SK-N-SH (cell line): ENCODE data around the gene CPEB2. TPM values are rescaled to one million over a fixed set of nuclear protein-coding genes. Genes with fewer than 3 reads are reported as not detected.
A peak's percentile ranks its signal among the peaks of the same experiment; 100 is the strongest.

Source experiments
- CTCF ChIA-PET: fragments of 300-600, 350-600 bp; formaldehyde crosslinking; extraction: SDS; loops from one replicate; lab custom pipeline; 2021; lab: Yijun Ruan, JAX
- POLR2A ChIA-PET: fragments of 350-600 bp; sonication (Branson Sonifier 250); formaldehyde crosslinking; extraction: SDS; loops from one replicate; lab custom pipeline; 2020; ENCODE audit warnings: antibody characterized with exemption, inconsistent platforms; lab: Yijun Ruan, JAX
- DNase-seq: peaks from one replicate; pipeline ENCODE4 v3.0.0; 2012
- H2AFZ ChIP-seq: fragments of 200-600 bp; sonication (generic); 2 replicates; pipeline ENCODE4 v1.8.1; 2016; ENCODE audit warnings: antibody characterized with exemption, mild to moderate bottlenecking, low read depth
- H3F3A ChIP-seq: fragments of 200-600 bp; sonication (generic); replicated peaks from 2 replicates; pipeline ENCODE3; 2016; ENCODE audit warnings: antibody characterized with exemption, mild to moderate bottlenecking; ENCODE audit not compliant: insufficient read depth
- H3K27ac ChIP-seq, 2 experiments: fragments of 200-500 bp in 1 of 2; fragments of 200-600 bp in 1 of 2; sonication (Bioruptor generic) in 1 of 2; sonication (generic), shearing (Covaris generic) in 1 of 2; 2 replicates each; pipeline versions ENCODE4 v1.5.1 to v1.6.1; 2014 to 2016; ENCODE audit warnings: low read depth in 2 of 2, inconsistent platforms in 1 of 2, low read length in 1 of 2, mild to moderate bottlenecking in 1 of 2, mixed read lengths in 1 of 2
- H3K27me3 ChIP-seq: fragments of 200-600 bp; sonication (generic), shearing (Covaris generic); 2 replicates; pipeline ENCODE4 v1.6.1; 2016; ENCODE audit warnings: mixed run types; ENCODE audit not compliant: insufficient read depth
- H3K36me3 ChIP-seq, 2 experiments: fragments of 200-500 bp in 1 of 2; fragments of 200-600 bp in 1 of 2; sonication (Bioruptor generic) in 1 of 2; sonication (generic) in 1 of 2; replicated peaks in 1 of 2; 2 replicates each; pipeline versions ENCODE3 to v1.5.1; 2014 to 2016; ENCODE audit warnings: low read length in 1 of 2, mild to moderate bottlenecking in 1 of 2; ENCODE audit not compliant: insufficient read depth in 2 of 2, control insufficient read depth in 1 of 2
- H3K4me1 ChIP-seq, 2 experiments: fragments of 200-500 bp in 1 of 2; fragments of 200-600 bp in 1 of 2; sonication (Bioruptor generic) in 1 of 2; sonication (generic), shearing (Covaris generic) in 1 of 2; 2 replicates each; pipeline versions ENCODE4 v1.5.1 to v1.6.1; 2014 to 2016; ENCODE audit warnings: low read depth in 1 of 2, low read length in 1 of 2, mixed run types in 1 of 2; ENCODE audit not compliant: insufficient read depth in 2 of 2, control insufficient read depth in 1 of 2
- H3K4me2 ChIP-seq: fragments of 200-600 bp; sonication (generic), shearing (Covaris generic); 2 replicates; pipeline ENCODE4 v1.6.1; 2017; ENCODE audit warnings: mixed run types
- H3K4me3 ChIP-seq, 2 experiments: fragments of 200-500 bp in 1 of 2; fragments of 200-600 bp in 1 of 2; sonication (Bioruptor generic) in 1 of 2; sonication (generic), shearing (Covaris generic) in 1 of 2; 2 replicates each; pipeline versions ENCODE4 v1.5.1 to v1.8.1; 2014 to 2016; ENCODE audit warnings: low read depth in 2 of 2, inconsistent platforms in 1 of 2, low read length in 1 of 2, mild to moderate bottlenecking in 1 of 2, mixed read lengths in 1 of 2, moderate library complexity in 1 of 2
- H3K79me2 ChIP-seq: fragments of 200-600 bp; sonication (generic); 2 replicates; pipeline ENCODE4 v1.8.1; 2017; ENCODE audit warnings: mild to moderate bottlenecking; ENCODE audit not compliant: insufficient read depth
- H3K9ac ChIP-seq: fragments of 200-600 bp; sonication (generic); 2 replicates; pipeline ENCODE4 v1.6.1; 2017; ENCODE audit warnings: mixed run types
- H3K9me2 ChIP-seq: fragments of 200-600 bp; sonication (generic); 2 replicates; pipeline ENCODE4 v1.6.1; 2017; ENCODE audit warnings: mixed run types
- H3K9me3 ChIP-seq: fragments of 200-600 bp; sonication (generic); 2 replicates; pipeline ENCODE4 v1.6.1; 2017; ENCODE audit warnings: mixed run types, mild to moderate bottlenecking, moderate library complexity
- H4K20me1 ChIP-seq: fragments of 200-600 bp; sonication (generic); 2 replicates; pipeline ENCODE4 v1.6.1; 2017; ENCODE audit warnings: mild to moderate bottlenecking, mixed run types; ENCODE audit not compliant: insufficient read depth
- CHD2 ChIP-seq: fragments of 150-350 bp; IDR thresholded peaks from 2 replicates; pipeline ENCODE4 v1.6.1; 2018; ENCODE audit warnings: low read length; ENCODE audit not compliant: partially characterized antibody
- ELF1 ChIP-seq: IDR thresholded peaks from 2 replicates; pipeline ENCODE4 v1.4.0; 2012
- EP300 ChIP-seq, 2 experiments: IDR thresholded peaks; 2 replicates each; pipeline versions ENCODE4 v1.4.0 to v1.6.1; 2012; ENCODE audit warnings: borderline replicate concordance in 1 of 2, low read depth in 1 of 2, low read length in 1 of 2
- EZH2phosphoT487 ChIP-seq: fragments of 200-600 bp; sonication (generic); IDR thresholded peaks from 2 replicates; pipeline ENCODE4 v1.6.1; 2017; ENCODE audit warnings: low read depth, mixed run types, mild to moderate bottlenecking, antibody characterized with exemption, moderate library complexity, borderline replicate concordance
- FOXJ3 ChIP-seq: sonication (generic); formaldehyde crosslinking; IDR thresholded peaks from 2 replicates; pipeline ENCODE4 v1.5.1; 2020; ENCODE audit warnings: mild to moderate bottlenecking, missing genetic modification reagents
- GABPA ChIP-seq: IDR thresholded peaks from 2 replicates; pipeline ENCODE4 v1.4.0; 2012; ENCODE audit warnings: low read depth, mild to moderate bottlenecking
- RXRA ChIP-seq: IDR thresholded peaks from 2 replicates; pipeline ENCODE4 v1.4.0; 2012; ENCODE audit warnings: low read depth, mild to moderate bottlenecking, borderline replicate concordance
- SIN3A ChIP-seq: IDR thresholded peaks from 2 replicates; pipeline ENCODE4 v1.6.1; 2012; ENCODE audit warnings: low read depth, mild to moderate bottlenecking, low read length, moderate library complexity, borderline replicate concordance
- TAF1 ChIP-seq: IDR thresholded peaks from 2 replicates; pipeline ENCODE4 v1.6.1; 2012; ENCODE audit warnings: low read depth, mild to moderate bottlenecking, low read length, moderate library complexity, borderline replicate concordance
- TEAD4 ChIP-seq: IDR thresholded peaks from 2 replicates; pipeline ENCODE4 v1.4.0; 2012; ENCODE audit warnings: mild to moderate bottlenecking, borderline replicate concordance; ENCODE audit not compliant: insufficient read depth
- WGBS: methylation state at CpG from one replicate; pipeline ENCODE4 v1.1.6; 2017; ENCODE audit warnings: low lambda C conversion rate; 5-methylcytosine and 5-hydroxymethylcytosine counted together
- polyA plus RNA-seq, 3 experiments: library from polyadenylated mRNA; depleted of rRNA; stranded (reverse); fragments of >200 nt; gene quantifications; 2 replicates each; pipeline ENCODE4 v1.2.3, GENCODE V29; 2012
- TF ChIP-seq, protein P1 (sequence below): IDR thresholded peaks from 2 replicates; pipeline ENCODE4 v1.6.1; 2012; ENCODE audit warnings: mild to moderate bottlenecking, low read depth, low read length, moderate library complexity
- TF ChIP-seq, protein P2 (sequence below): IDR thresholded peaks from 2 replicates; pipeline ENCODE4 v1.4.0; 2012; ENCODE audit warnings: low read depth, borderline replicate concordance
- TF ChIP-seq, protein P3 (sequence below): fragments of 150-350 bp; IDR thresholded peaks from 2 replicates; pipeline ENCODE4 v1.6.1; 2017; ENCODE audit warnings: antibody characterized with exemption, low read length, low read depth, borderline replicate concordance
- TF ChIP-seq, protein P4 (sequence below): IDR thresholded peaks from 2 replicates; pipeline ENCODE4 v1.4.0; 2012; ENCODE audit warnings: low read depth, borderline replicate concordance
- TF ChIP-seq, protein P5 (sequence below): IDR thresholded peaks from 2 replicates; pipeline ENCODE4; 2012
- TF ChIP-seq, protein P6 (sequence below): fragments of 150-350 bp; IDR thresholded peaks from 2 replicates; pipeline ENCODE4 v1.6.1; 2016; ENCODE audit warnings: mild to moderate bottlenecking, low read depth, low read length

The CPEB2 gene
- polyA plus RNA-seq, 1 of the 3 experiments (the other 2 are of a cell fraction), result 2.1 TPM

DNA sequence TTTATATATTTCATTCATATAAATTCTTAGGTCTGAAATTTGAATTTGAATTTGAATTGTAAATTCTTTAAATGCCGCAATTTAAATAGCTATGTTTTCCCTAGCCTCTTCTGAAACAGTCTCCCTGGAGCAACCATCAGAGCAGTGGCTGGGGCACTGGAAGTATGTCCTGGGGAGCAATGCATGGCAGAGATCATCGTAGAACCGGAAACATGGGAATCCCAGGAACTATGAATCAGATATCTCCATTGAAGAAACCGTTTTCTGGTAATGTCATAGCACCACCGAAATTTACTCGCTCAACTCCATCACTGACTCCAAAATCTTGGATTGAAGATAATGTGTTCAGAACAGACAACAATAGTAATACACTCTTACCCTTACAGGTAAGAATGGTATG is 4.9 kb downstream of the CPEB2 start:
- H3K27ac ChIP-seq, result no peak overlapping the region; a peak in 1 of 4 replicates
- TF ChIP-seq, protein P1, sequence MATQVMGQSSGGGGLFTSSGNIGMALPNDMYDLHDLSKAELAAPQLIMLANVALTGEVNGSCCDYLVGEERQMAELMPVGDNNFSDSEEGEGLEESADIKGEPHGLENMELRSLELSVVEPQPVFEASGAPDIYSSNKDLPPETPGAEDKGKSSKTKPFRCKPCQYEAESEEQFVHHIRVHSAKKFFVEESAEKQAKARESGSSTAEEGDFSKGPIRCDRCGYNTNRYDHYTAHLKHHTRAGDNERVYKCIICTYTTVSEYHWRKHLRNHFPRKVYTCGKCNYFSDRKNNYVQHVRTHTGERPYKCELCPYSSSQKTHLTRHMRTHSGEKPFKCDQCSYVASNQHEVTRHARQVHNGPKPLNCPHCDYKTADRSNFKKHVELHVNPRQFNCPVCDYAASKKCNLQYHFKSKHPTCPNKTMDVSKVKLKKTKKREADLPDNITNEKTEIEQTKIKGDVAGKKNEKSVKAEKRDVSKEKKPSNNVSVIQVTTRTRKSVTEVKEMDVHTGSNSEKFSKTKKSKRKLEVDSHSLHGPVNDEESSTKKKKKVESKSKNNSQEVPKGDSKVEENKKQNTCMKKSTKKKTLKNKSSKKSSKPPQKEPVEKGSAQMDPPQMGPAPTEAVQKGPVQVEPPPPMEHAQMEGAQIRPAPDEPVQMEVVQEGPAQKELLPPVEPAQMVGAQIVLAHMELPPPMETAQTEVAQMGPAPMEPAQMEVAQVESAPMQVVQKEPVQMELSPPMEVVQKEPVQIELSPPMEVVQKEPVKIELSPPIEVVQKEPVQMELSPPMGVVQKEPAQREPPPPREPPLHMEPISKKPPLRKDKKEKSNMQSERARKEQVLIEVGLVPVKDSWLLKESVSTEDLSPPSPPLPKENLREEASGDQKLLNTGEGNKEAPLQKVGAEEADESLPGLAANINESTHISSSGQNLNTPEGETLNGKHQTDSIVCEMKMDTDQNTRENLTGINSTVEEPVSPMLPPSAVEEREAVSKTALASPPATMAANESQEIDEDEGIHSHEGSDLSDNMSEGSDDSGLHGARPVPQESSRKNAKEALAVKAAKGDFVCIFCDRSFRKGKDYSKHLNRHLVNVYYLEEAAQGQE, result no peak
- no peak for TF ChIP-seq CHD2
- TF ChIP-seq EP300 (IDR thresholded peaks at IDR 0.05; ENCODE audit: borderline replicate concordance in 1 of 2, low read depth in 1 of 2, low read length in 1 of 2), result no peak
- TF ChIP-seq TAF1, result no peak
- no peak for TF ChIP-seq RXRA
- H3K9ac ChIP-seq, result no peak overlapping the region
- no peaks in the 10 kb centered on the region for H3F3A ChIP-seq
- peaks cover 28% of the 10 kb centered on the region for H4K20me1 ChIP-seq
- POLR2A ChIA-PET, result no interaction called here
- 86% methylated on average over 6 of the region's 6 CpGs for WGBS
- DNase-seq, result peak; percentile 6
- H3K4me1 ChIP-seq, result peaks cover 18 to 28% of the 10 kb centered on the region in 2 experiments; a peak in 3 of 4 replicates
- H3K4me3 ChIP-seq, result no peak overlapping the region; a peak in 1 of 4 replicates
- peak overlapping the region; percentile 75 for H3K4me2 ChIP-seq
- H2AFZ ChIP-seq, result no peak overlapping the region
- H3K9me3 ChIP-seq, result no peaks in the 10 kb centered on the region
- CTCF ChIA-PET, result no interaction called here
- no peaks in the 10 kb centered on the region for H3K9me2 ChIP-seq
- H3K27me3 ChIP-seq, result no peaks in the 10 kb centered on the region
- H3K36me3 ChIP-seq, result peaks cover 32 to 40% of the 10 kb centered on the region in 2 experiments
- H3K79me2 ChIP-seq, result peaks cover 82% of the 10 kb centered on the region

DNA sequence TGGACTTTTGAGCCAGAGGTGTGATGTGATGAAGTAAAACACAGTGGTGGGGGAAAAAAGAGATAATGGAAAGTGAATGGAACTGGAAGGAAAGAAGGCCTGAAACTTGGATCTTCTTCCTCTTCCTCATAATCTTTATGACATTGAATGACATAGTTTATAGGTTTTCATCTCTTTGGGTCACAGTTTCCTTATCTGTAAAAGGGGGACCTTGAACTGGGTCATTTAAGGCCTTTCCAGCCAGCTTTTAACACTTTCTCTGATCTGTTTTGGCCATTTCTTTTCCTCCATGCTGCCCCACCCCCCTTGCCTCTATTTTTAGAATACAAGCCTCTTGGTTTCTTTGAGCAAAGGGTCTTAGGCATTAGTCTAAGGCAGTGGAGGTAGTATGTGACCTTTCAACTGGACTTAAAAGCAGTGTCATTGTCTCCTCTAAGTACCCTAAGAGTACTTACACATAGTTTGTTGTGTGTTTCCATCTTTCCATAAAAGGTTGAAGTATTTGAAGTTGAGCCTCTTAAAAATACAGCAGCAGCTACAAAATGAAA is 7.8 kb downstream of the CPEB2 start:
- no peak overlapping the region for H2AFZ ChIP-seq
- H3K27ac ChIP-seq, result no peak overlapping the region
- H3K36me3 ChIP-seq, result peaks cover 35 to 55% of the 10 kb centered on the region in 2 experiments
- no peaks in the 10 kb centered on the region for H3F3A ChIP-seq
- peaks cover 80% of the 10 kb centered on the region for H3K79me2 ChIP-seq
- H3K27me3 ChIP-seq, result no peaks in the 10 kb centered on the region
- no peaks in the 10 kb centered on the region for H3K9me2 ChIP-seq
- H3K9ac ChIP-seq, result no peak overlapping the region
- POLR2A ChIA-PET, result no interaction called here
- no peak for DNase-seq
- no peak overlapping the region for H3K4me2 ChIP-seq
- H3K9me3 ChIP-seq, result no peaks in the 10 kb centered on the region
- no peak overlapping the region for H3K4me3 ChIP-seq
- H4K20me1 ChIP-seq, result peaks cover 24% of the 10 kb centered on the region
- H3K4me1 ChIP-seq, result peaks cover 30 to 40% of the 10 kb centered on the region in 2 experiments; a peak in 3 of 4 replicates
- CTCF ChIA-PET, result interaction anchor here (1.6 kb wide), 1 partner anchor 25 kb away, joined by 4 read pairs; no protein-coding TSS in a partner anchor
- TF ChIP-seq ELF1, result no peak
- no peak for TF ChIP-seq TEAD4
- TF ChIP-seq, protein P2, sequence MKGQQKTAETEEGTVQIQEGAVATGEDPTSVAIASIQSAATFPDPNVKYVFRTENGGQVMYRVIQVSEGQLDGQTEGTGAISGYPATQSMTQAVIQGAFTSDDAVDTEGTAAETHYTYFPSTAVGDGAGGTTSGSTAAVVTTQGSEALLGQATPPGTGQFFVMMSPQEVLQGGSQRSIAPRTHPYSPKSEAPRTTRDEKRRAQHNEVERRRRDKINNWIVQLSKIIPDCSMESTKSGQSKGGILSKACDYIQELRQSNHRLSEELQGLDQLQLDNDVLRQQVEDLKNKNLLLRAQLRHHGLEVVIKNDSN, result no peak
- TF ChIP-seq EZH2phosphoT487, result no peak
- TF ChIP-seq, protein P3, sequence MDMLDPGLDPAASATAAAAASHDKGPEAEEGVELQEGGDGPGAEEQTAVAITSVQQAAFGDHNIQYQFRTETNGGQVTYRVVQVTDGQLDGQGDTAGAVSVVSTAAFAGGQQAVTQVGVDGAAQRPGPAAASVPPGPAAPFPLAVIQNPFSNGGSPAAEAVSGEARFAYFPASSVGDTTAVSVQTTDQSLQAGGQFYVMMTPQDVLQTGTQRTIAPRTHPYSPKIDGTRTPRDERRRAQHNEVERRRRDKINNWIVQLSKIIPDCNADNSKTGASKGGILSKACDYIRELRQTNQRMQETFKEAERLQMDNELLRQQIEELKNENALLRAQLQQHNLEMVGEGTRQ, result no peak
- TF ChIP-seq GABPA, result no peak
- no peak for TF ChIP-seq RXRA
- TF ChIP-seq, protein P4, sequence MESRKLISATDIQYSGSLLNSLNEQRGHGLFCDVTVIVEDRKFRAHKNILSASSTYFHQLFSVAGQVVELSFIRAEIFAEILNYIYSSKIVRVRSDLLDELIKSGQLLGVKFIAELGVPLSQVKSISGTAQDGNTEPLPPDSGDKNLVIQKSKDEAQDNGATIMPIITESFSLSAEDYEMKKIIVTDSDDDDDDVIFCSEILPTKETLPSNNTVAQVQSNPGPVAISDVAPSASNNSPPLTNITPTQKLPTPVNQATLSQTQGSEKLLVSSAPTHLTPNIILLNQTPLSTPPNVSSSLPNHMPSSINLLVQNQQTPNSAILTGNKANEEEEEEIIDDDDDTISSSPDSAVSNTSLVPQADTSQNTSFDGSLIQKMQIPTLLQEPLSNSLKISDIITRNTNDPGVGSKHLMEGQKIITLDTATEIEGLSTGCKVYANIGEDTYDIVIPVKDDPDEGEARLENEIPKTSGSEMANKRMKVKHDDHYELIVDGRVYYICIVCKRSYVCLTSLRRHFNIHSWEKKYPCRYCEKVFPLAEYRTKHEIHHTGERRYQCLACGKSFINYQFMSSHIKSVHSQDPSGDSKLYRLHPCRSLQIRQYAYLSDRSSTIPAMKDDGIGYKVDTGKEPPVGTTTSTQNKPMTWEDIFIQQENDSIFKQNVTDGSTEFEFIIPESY, result no peak
- TF ChIP-seq, protein P5, sequence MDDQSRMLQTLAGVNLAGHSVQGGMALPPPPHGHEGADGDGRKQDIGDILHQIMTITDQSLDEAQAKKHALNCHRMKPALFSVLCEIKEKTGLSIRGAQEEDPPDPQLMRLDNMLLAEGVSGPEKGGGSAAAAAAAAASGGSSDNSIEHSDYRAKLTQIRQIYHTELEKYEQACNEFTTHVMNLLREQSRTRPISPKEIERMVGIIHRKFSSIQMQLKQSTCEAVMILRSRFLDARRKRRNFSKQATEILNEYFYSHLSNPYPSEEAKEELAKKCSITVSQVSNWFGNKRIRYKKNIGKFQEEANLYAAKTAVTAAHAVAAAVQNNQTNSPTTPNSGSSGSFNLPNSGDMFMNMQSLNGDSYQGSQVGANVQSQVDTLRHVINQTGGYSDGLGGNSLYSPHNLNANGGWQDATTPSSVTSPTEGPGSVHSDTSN, result no peak
- no peak for TF ChIP-seq SIN3A
- no peak for TF ChIP-seq FOXJ3 (CRISPR knock-in tag)
- TF ChIP-seq, protein P6, sequence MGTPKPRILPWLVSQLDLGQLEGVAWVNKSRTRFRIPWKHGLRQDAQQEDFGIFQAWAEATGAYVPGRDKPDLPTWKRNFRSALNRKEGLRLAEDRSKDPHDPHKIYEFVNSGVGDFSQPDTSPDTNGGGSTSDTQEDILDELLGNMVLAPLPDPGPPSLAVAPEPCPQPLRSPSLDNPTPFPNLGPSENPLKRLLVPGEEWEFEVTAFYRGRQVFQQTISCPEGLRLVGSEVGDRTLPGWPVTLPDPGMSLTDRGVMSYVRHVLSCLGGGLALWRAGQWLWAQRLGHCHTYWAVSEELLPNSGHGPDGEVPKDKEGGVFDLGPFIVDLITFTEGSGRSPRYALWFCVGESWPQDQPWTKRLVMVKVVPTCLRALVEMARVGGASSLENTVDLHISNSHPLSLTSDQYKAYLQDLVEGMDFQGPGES, result no peak
